ENCODE measurements around the gene SLC9A7.

The SLC9A7 gene

GRCh38 chrX:46621572-46621971 lies 137.3 kb downstream of the SLC9A7 start:
- Histone ChIP-seq H2BK5ac (ENCODE audit: low read length) (no peak overlapping the region), H4K8ac (ENCODE audit: low read depth, low read length) (no peak overlapping the region), H3K4ac (ENCODE audit: low read depth, low read length) (no peak overlapping the region), H3K27ac (ENCODE audit: low read depth, low read length) (no peak overlapping the region), H3K4me2 (ENCODE audit: low read length) (no peak overlapping the region), H3K4me1 (ENCODE audit: control insufficient read depth, low read depth, low read length) (no peaks in the 10 kb centered on the region), H3K79me2 (ENCODE audit: control insufficient read depth, insufficient read depth, low read length) (no peaks in the 10 kb centered on the region), H3K56ac (ENCODE audit: low read length) (no peak overlapping the region), H2BK15ac (replicated peaks; ENCODE audit: low read depth) (no peak overlapping the region), H2BK120ac (ENCODE audit: low read depth, low read length) (no peak overlapping the region), H3K18ac (ENCODE audit: low read length) (no peak overlapping the region), H3K9ac (ENCODE audit: low read length) (no peak overlapping the region), H3K36me3 (ENCODE audit: control insufficient read depth, insufficient read depth, low read length) (no peaks in the 10 kb centered on the region), H2AK5ac (ENCODE audit: low read length) (no peak overlapping the region), H3K4me3 (ENCODE audit: low read length) (no peak overlapping the region), H3K27me3 (ENCODE audit: insufficient read depth, low read length, poor library complexity) (no peaks in the 10 kb centered on the region), H3K23ac (ENCODE audit: low read length) (no peak overlapping the region), H4K5ac (ENCODE audit: low read length) (no peak overlapping the region), H3K79me1 (ENCODE audit: low read length) (no peaks in the 10 kb centered on the region)
- WGBS (ENCODE audit: extremely low coverage, insufficient coverage, low lambda C conversion rate), result no CpG with 5 or more reads among the region's 3 CpGs
- no peak for DNase-seq

GRCh38 chrX:46620505-46620904 lies 138.4 kb downstream of the SLC9A7 start:
- Histone ChIP-seq H2AK5ac (ENCODE audit: low read length) (no peak overlapping the region), H3K79me2 (ENCODE audit: control insufficient read depth, insufficient read depth, low read length) (no peaks in the 10 kb centered on the region), H2BK120ac (ENCODE audit: low read depth, low read length) (no peak overlapping the region), H3K27me3 (ENCODE audit: insufficient read depth, low read length, poor library complexity) (no peaks in the 10 kb centered on the region), H3K9ac (ENCODE audit: low read length) (no peak overlapping the region), H4K8ac (ENCODE audit: low read depth, low read length) (no peak overlapping the region), H2BK15ac (replicated peaks; ENCODE audit: low read depth) (no peak overlapping the region), H3K4me3 (ENCODE audit: low read length) (no peak overlapping the region), H3K18ac (ENCODE audit: low read length) (no peak overlapping the region), H4K5ac (ENCODE audit: low read length) (no peak overlapping the region), H3K4ac (ENCODE audit: low read depth, low read length) (no peak overlapping the region), H3K4me2 (ENCODE audit: low read length) (no peak overlapping the region), H2BK5ac (ENCODE audit: low read length) (no peak overlapping the region), H3K79me1 (ENCODE audit: low read length) (no peaks in the 10 kb centered on the region), H3K23ac (ENCODE audit: low read length) (no peak overlapping the region), H3K56ac (ENCODE audit: low read length) (no peak overlapping the region), H3K27ac (ENCODE audit: low read depth, low read length) (no peak overlapping the region), H3K36me3 (ENCODE audit: control insufficient read depth, insufficient read depth, low read length) (no peaks in the 10 kb centered on the region), H3K4me1 (ENCODE audit: control insufficient read depth, low read depth, low read length) (no peaks in the 10 kb centered on the region)
- no CpG with 5 or more reads among the region's 4 CpGs for WGBS (ENCODE audit: extremely low coverage, insufficient coverage, low lambda C conversion rate)
- no peak for DNase-seq

GRCh38 chrX:46618947-46619346 lies 140.0 kb downstream of the SLC9A7 start:
- Histone ChIP-seq H3K9ac (ENCODE audit: low read length) (no peak overlapping the region), H2BK15ac (replicated peaks; ENCODE audit: low read depth) (no peak overlapping the region), H3K4me2 (ENCODE audit: low read length) (no peak overlapping the region), H3K18ac (ENCODE audit: low read length) (no peak overlapping the region), H3K79me2 (ENCODE audit: control insufficient read depth, insufficient read depth, low read length) (no peaks in the 10 kb centered on the region), H3K27me3 (ENCODE audit: insufficient read depth, low read length, poor library complexity) (no peaks in the 10 kb centered on the region), H2AK5ac (ENCODE audit: low read length) (no peak overlapping the region), H2BK120ac (ENCODE audit: low read depth, low read length) (no peak overlapping the region), H2BK5ac (ENCODE audit: low read length) (no peak overlapping the region), H4K8ac (ENCODE audit: low read depth, low read length) (no peak overlapping the region), H3K36me3 (ENCODE audit: control insufficient read depth, insufficient read depth, low read length) (no peaks in the 10 kb centered on the region), H3K79me1 (ENCODE audit: low read length) (no peaks in the 10 kb centered on the region), H3K23ac (ENCODE audit: low read length) (no peak overlapping the region), H3K4me3 (ENCODE audit: low read length) (no peak overlapping the region), H3K56ac (ENCODE audit: low read length) (no peak overlapping the region), H4K5ac (ENCODE audit: low read length) (no peak overlapping the region), H3K4me1 (ENCODE audit: control insufficient read depth, low read depth, low read length) (no peaks in the 10 kb centered on the region), H3K27ac (ENCODE audit: low read depth, low read length) (no peak overlapping the region), H3K4ac (ENCODE audit: low read depth, low read length) (no peak overlapping the region)
- DNase-seq, result no peak

- Histone ChIP-seq H3K79me2 (ENCODE audit: control insufficient read depth, insufficient read depth, low read length) (no peaks in the 10 kb centered on the region), H3K18ac (ENCODE audit: low read length) (no peak overlapping the region), H3K4me1 (ENCODE audit: control insufficient read depth, low read depth, low read length) (no peaks in the 10 kb centered on the region), H2BK120ac (ENCODE audit: low read depth, low read length) (no peak overlapping the region), H3K27ac (ENCODE audit: low read depth, low read length) (no peak overlapping the region), H4K8ac (ENCODE audit: low read depth, low read length) (no peak overlapping the region), H4K5ac (ENCODE audit: low read length) (no peak overlapping the region), H2BK5ac (ENCODE audit: low read length) (no peak overlapping the region), H3K4me2 (ENCODE audit: low read length) (no peak overlapping the region), H3K4ac (ENCODE audit: low read depth, low read length) (no peak overlapping the region), H3K4me3 (ENCODE audit: low read length) (no peak overlapping the region), H2BK15ac (replicated peaks; ENCODE audit: low read depth) (no peak overlapping the region), H3K56ac (ENCODE audit: low read length) (no peak overlapping the region), H3K36me3 (ENCODE audit: control insufficient read depth, insufficient read depth, low read length) (no peaks in the 10 kb centered on the region), H3K9ac (ENCODE audit: low read length) (no peak overlapping the region), H2AK5ac (ENCODE audit: low read length) (no peak overlapping the region), H3K79me1 (ENCODE audit: low read length) (no peaks in the 10 kb centered on the region), H3K27me3 (ENCODE audit: insufficient read depth, low read length, poor library complexity) (no peaks in the 10 kb centered on the region), H3K23ac (ENCODE audit: low read length) (no peak overlapping the region)
- DNase-seq, result no peak
Measured at GRCh38 chrX:46617906-46618305, 141.0 kb downstream of the SLC9A7 start.

- H3K4me3 ChIP-seq (ENCODE audit: low read length), result no peak overlapping the region
- no peak overlapping the region for H3K27ac ChIP-seq (ENCODE audit: low read depth, low read length)
- H3K23ac ChIP-seq (ENCODE audit: low read length), result no peak overlapping the region
- DNase-seq, result no peak
- no peak overlapping the region for H4K5ac ChIP-seq (ENCODE audit: low read length)
- no peak overlapping the region for H3K4me2 ChIP-seq (ENCODE audit: low read length)
- no peaks in the 10 kb centered on the region for H3K36me3 ChIP-seq (ENCODE audit: control insufficient read depth, insufficient read depth, low read length)
- no peak overlapping the region for H2AK5ac ChIP-seq (ENCODE audit: low read length)
- no peaks in the 10 kb centered on the region for H3K79me2 ChIP-seq (ENCODE audit: control insufficient read depth, insufficient read depth, low read length)
- no peak overlapping the region for H2BK5ac ChIP-seq (ENCODE audit: low read length)
- H2BK15ac ChIP-seq (replicated peaks; ENCODE audit: low read depth), result no peak overlapping the region
- H3K4me1 ChIP-seq (ENCODE audit: control insufficient read depth, low read depth, low read length), result no peaks in the 10 kb centered on the region
- no peak overlapping the region for H3K4ac ChIP-seq (ENCODE audit: low read depth, low read length)
- no CpG with 5 or more reads among the region's 13 CpGs for WGBS (ENCODE audit: extremely low coverage, insufficient coverage, low lambda C conversion rate)
- H3K56ac ChIP-seq (ENCODE audit: low read length), result no peak overlapping the region
- no peaks in the 10 kb centered on the region for H3K79me1 ChIP-seq (ENCODE audit: low read length)
- H4K8ac ChIP-seq (ENCODE audit: low read depth, low read length), result no peak overlapping the region
- H3K18ac ChIP-seq (ENCODE audit: low read length), result no peak overlapping the region
- no peak overlapping the region for H3K9ac ChIP-seq (ENCODE audit: low read length)
- no peaks in the 10 kb centered on the region for H3K27me3 ChIP-seq (ENCODE audit: insufficient read depth, low read length, poor library complexity)
- H2BK120ac ChIP-seq (ENCODE audit: low read depth, low read length), result no peak overlapping the region
Measured at GRCh38 chrX:46611658-46612362, 147.1 kb downstream of the SLC9A7 start.

GRCh38 chrX:46610070-46610658 lies 148.8 kb downstream of the SLC9A7 start:
- Histone ChIP-seq H3K56ac (ENCODE audit: low read length) (no peak overlapping the region), H3K79me2 (ENCODE audit: control insufficient read depth, insufficient read depth, low read length) (no peaks in the 10 kb centered on the region), H4K8ac (ENCODE audit: low read depth, low read length) (no peak overlapping the region), H3K27ac (ENCODE audit: low read depth, low read length) (no peak overlapping the region), H3K4me1 (ENCODE audit: control insufficient read depth, low read depth, low read length) (no peaks in the 10 kb centered on the region), H2BK15ac (replicated peaks; ENCODE audit: low read depth) (no peak overlapping the region), H4K5ac (ENCODE audit: low read length) (no peak overlapping the region), H3K9ac (ENCODE audit: low read length) (no peak overlapping the region), H3K4me2 (ENCODE audit: low read length) (no peak overlapping the region), H3K23ac (ENCODE audit: low read length) (no peak overlapping the region), H3K4ac (ENCODE audit: low read depth, low read length) (no peak overlapping the region), H3K79me1 (ENCODE audit: low read length) (no peaks in the 10 kb centered on the region), H2AK5ac (ENCODE audit: low read length) (no peak overlapping the region), H3K18ac (ENCODE audit: low read length) (no peak overlapping the region), H2BK5ac (ENCODE audit: low read length) (no peak overlapping the region), H2BK120ac (ENCODE audit: low read depth, low read length) (no peak overlapping the region), H3K27me3 (ENCODE audit: insufficient read depth, low read length, poor library complexity) (no peaks in the 10 kb centered on the region), H3K36me3 (ENCODE audit: control insufficient read depth, insufficient read depth, low read length) (no peaks in the 10 kb centered on the region), H3K4me3 (ENCODE audit: low read length) (no peak overlapping the region)
- no CpG with 5 or more reads among the region's 5 CpGs for WGBS (ENCODE audit: extremely low coverage, insufficient coverage, low lambda C conversion rate)
- no peak for DNase-seq
